ENCODE results near the gene GREM2. TPM values are rescaled to one million over a fixed set of nuclear protein-coding genes. Genes with fewer than 3 reads are reported as not detected.
A peak's percentile ranks its signal among the peaks of the same experiment; 100 is the strongest.

GREM2 gene
- total RNA-seq, result under 1 TPM; 0.08 to 0.78 (median 0.40) TPM

GRCh38 chr1:240611619-240612480 lies at the start of gene GREM2:
GREM2 (minus strand) TSS chr1:240612155; CDS start chr1:240493475, 118,680 bp downstream.
- WGBS, 2 donors, result 2 to 3% methylated on average over 40 of the region's 40 CpGs
- intact Hi-C loops (cut with DNase I; ENCODE audit: low total_unique reads), result no loop called here
- H3K4me3 ChIP-seq (ENCODE audit: low read depth, poor library complexity, severe bottlenecking), result peak within 1 kb of the TSS; percentile 31
- DNase-seq (ENCODE audit: low spot score in 2 of 2), result peak; percentile 39 to 88
- TF ChIP-seq CTCF (IDR thresholded peaks at IDR 0.05) (no peak), POLR2A (IDR thresholded peaks at IDR 0.05) (no peak)

GRCh38 chr1:240658312-240658960 lies 46.5 kb upstream of the GREM2 start:
- TF ChIP-seq CTCF (IDR thresholded peaks at IDR 0.05) (no peak), POLR2A (IDR thresholded peaks at IDR 0.05) (no peak)
- H3K4me3 ChIP-seq (ENCODE audit: low read depth, poor library complexity, severe bottlenecking), result no peak overlapping the region
- DNase-seq (ENCODE audit: low spot score in 2 of 2), result no peak
- 77 to 79% methylated on average over 12 of the region's 12 CpGs for WGBS, 2 donors
- intact Hi-C loops (cut with DNase I; ENCODE audit: low total_unique reads), result no loop called here

GRCh38 chr1:240656531-240656930 lies 44.6 kb upstream of the GREM2 start:
- no peak overlapping the region for H3K4me3 ChIP-seq (ENCODE audit: low read depth, poor library complexity, severe bottlenecking)
- intact Hi-C loops (cut with DNase I; ENCODE audit: low total_unique reads), result no loop called here
- no peak for DNase-seq (ENCODE audit: low spot score in 2 of 2)
- WGBS, 2 donors, result 72 to 80% methylated on average over 4 of the region's 4 CpGs
- TF ChIP-seq POLR2A (IDR thresholded peaks at IDR 0.05) (no peak), CTCF (IDR thresholded peaks at IDR 0.05) (no peak)

GRCh38 chr1:240652961-240653409 lies 41.0 kb upstream of the GREM2 start:
- WGBS, 2 donors, result 65 to 67% methylated on average over 3 of the region's 3 CpGs
- H3K4me3 ChIP-seq (ENCODE audit: low read depth, poor library complexity, severe bottlenecking), result no peak overlapping the region
- DNase-seq (ENCODE audit: low spot score in 2 of 2), result no peak
- TF ChIP-seq CTCF (IDR thresholded peaks at IDR 0.05) (no peak), POLR2A (IDR thresholded peaks at IDR 0.05) (no peak)
- intact Hi-C loops (cut with DNase I; ENCODE audit: low total_unique reads), result no loop called here

- TF ChIP-seq CTCF (IDR thresholded peaks at IDR 0.05) (no peak), POLR2A (IDR thresholded peaks at IDR 0.05) (no peak)
- DNase-seq (ENCODE audit: low spot score in 2 of 2), result peak; percentile 58 to 85
- H3K4me3 ChIP-seq (ENCODE audit: low read depth, poor library complexity, severe bottlenecking), result no peak overlapping the region
- WGBS, 2 donors, result 28 to 31% methylated on average over 8 of the region's 8 CpGs
- intact Hi-C loops (cut with DNase I; ENCODE audit: low total_unique reads), result no loop called here
These were observed 40.6 kb upstream of the GREM2 start for GRCh38 chr1:240652549-240652948.
